ENCODE data around the gene HIVEP2.

DNA sequence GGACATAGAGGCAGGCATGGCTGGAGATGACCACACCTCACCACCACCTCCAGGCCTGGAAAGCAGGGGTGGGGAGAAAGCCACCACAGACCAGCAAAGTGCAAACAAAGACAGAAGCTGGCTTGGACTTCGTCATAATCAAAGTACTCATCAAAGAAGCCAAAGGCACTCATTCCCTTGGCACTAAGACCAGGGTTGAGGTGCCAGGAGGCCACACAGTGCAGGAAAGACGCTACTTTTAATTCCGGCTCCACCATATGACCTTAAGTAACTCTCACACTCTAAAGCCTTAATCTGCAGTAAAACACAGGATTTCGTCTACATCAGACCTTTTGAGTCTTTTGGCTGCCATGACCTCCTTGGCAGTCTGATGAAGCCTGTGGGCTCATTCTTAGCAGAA, 123.1 kb downstream of the HIVEP2 start:
- no peak for TF ChIP-seq CTCF (IDR thresholded peaks at IDR 0.05)
- TF ChIP-seq POLR2AphosphoS5 (IDR thresholded peaks at IDR 0.05), result no peak
- TF ChIP-seq POLR2A (IDR thresholded peaks at IDR 0.05), result no peak
- no peak for TF ChIP-seq EP300 (IDR thresholded peaks at IDR 0.05)

Data from stomach (tissue), 4 donors.